ENCODE results near the gene LRRC25.
"Not testable (repeated sequence)": the region's sequence is repeated elsewhere in the genome, so short reads cannot be mapped to it uniquely, and the experiment has no call there.

Gene LRRC25

GRCh38 chr19:18424122-18424889 lies 26.9 kb upstream of the LRRC25 start:
- DNase-seq, result no peak

- DNase-seq, result no peak
Measured at GRCh38 chr19:18423258-18424020, 26.0 kb upstream of the LRRC25 start.

- no peak for DNase-seq
Measured at GRCh38 chr19:18422530-18423191, 25.2 kb upstream of the LRRC25 start.

- DNase-seq, result no peak
Measured at GRCh38 chr19:18421371-18421959, 24.0 kb upstream of the LRRC25 start.

- no peak for DNase-seq
Measured at GRCh38 chr19:18420930-18421329, 23.5 kb upstream of the LRRC25 start.

- peak; percentile 39 for DNase-seq
Measured at GRCh38 chr19:18419699-18420460, 22.5 kb upstream of the LRRC25 start.

GRCh38 chr19:18419195-18419698 lies 21.8 kb upstream of the LRRC25 start, which contains the start of gene SSBP4:
Gene SSBP4, plus strand, starts transcription at chr19:18419398. Its CDS starts 251 bp downstream, at chr19:18419649.
- DNase-seq, result peak; percentile 90

GRCh38 chr19:18418483-18419194 lies 21.2 kb upstream of the LRRC25 start:
- no peak for DNase-seq

- DNase-seq, result no peak
Measured at GRCh38 chr19:18418029-18418482, 20.6 kb upstream of the LRRC25 start.

- DNase-seq, result peak; percentile 91
Measured at GRCh38 chr19:18417250-18418028, 20.0 kb upstream of the LRRC25 start.

GRCh38 chr19:18416778-18417249 lies 19.4 kb upstream of the LRRC25 start:
- DNase-seq, result peak; percentile 92

GRCh38 chr19:18415178-18415867 lies 17.9 kb upstream of the LRRC25 start:
- peak; percentile 89 for DNase-seq

- DNase-seq, result peak; percentile 71
Measured at GRCh38 chr19:18414504-18415177, 17.2 kb upstream of the LRRC25 start.

GRCh38 chr19:18412610-18413239 lies 15.3 kb upstream of the LRRC25 start:
- DNase-seq, result no peak

GRCh38 chr19:18408053-18408476 lies 10.6 kb upstream of the LRRC25 start:
- peak; percentile 73 for DNase-seq

GRCh38 chr19:18406749-18407148 lies 9.3 kb upstream of the LRRC25 start:
- DNase-seq, result no peak

- not testable (repeated sequence) for DNase-seq
Measured at GRCh38 chr19:18405754-18406153, 8.3 kb upstream of the LRRC25 start.

GRCh38 chr19:18402455-18403248 lies 5.2 kb upstream of the LRRC25 start:
- DNase-seq, result peak; percentile 31

Data from OCI-M1 (cell line).